ENCODE measurements around the gene DGCR8. TPM values are rescaled to one million over a fixed set of nuclear protein-coding genes. Genes with fewer than 3 reads are reported as not detected.
A peak's percentile ranks its signal among the peaks of the same experiment; 100 is the strongest.

The DGCR8 gene
- total RNA-seq, 1 donor from 2014 or later: 81.0 TPM

GRCh38 chr22:20115691-20116375 is 35.8 kb downstream of the DGCR8 start, which contains the start of gene RANBP1:
Gene RANBP1, plus strand, starts transcription at chr22:20116104. Its CDS starts 81 bp downstream, at chr22:20116185.
- DNase-seq (ENCODE audit: low spot score): no peak
- no peaks in the 10 kb centered on the region for H3K9me3 Mint-ChIP-seq
- H3K27ac Mint-ChIP-seq: peak within 1 kb of the TSS; percentile 96
- H3K36me3 Mint-ChIP-seq (ENCODE audit: low read depth): peaks cover 48% of the 10 kb centered on the region
- peaks cover 43% of the 10 kb centered on the region for H3K4me1 Mint-ChIP-seq (ENCODE audit: low read depth)
- intact Hi-C loops (cut with micrococcal nuclease): loop anchor here (10.0 kb wide), 1 partner anchor 889 kb away; the partner anchor contains the start of gene THAP7
- H3K4me3 Mint-ChIP-seq: peak within 1 kb of the TSS; percentile 94
- peaks cover 3% of the 10 kb centered on the region for H3K27me3 Mint-ChIP-seq (ENCODE audit: insufficient read depth)

DNA sequence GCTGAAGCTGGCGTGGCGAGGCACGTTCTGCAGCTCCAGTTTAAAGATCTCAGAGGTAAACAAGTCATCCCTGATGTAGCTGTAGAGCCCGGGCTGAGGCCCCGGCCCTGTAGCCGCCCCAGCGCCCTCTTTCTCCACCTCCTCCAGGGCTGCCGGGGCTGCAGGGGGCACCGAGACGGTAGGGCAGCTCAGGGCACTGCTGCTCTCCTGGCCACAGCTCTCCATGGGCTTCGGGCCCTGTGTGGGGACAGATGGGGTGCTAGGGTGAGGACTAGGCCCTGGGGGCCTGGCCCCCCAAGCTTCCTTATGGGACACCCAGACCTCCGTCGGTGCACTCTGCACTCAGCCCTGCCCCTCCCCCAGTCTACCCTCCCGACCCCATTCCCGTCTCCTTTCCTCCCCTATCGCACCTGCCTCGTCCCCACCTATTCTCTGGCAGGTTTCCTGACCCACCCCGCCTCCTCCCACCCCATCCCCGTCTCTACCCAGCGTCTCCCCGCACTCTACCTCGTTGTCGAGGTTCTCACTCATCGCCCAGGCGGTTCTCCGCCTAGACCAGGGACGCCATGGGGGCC is 36.4 kb downstream of the DGCR8 start:
- peaks cover 3% of the 10 kb centered on the region for H3K27me3 Mint-ChIP-seq (ENCODE audit: insufficient read depth)
- H3K27ac Mint-ChIP-seq: peak overlapping the region; percentile 96
- intact Hi-C loops (cut with micrococcal nuclease): loop anchor here (10.0 kb wide), 1 partner anchor 888 kb away; the partner anchor contains the start of gene THAP7
- H3K9me3 Mint-ChIP-seq: no peaks in the 10 kb centered on the region
- no peak for DNase-seq (ENCODE audit: low spot score)
- peaks cover 37% of the 10 kb centered on the region for H3K4me1 Mint-ChIP-seq (ENCODE audit: low read depth)
- peaks cover 44% of the 10 kb centered on the region for H3K36me3 Mint-ChIP-seq (ENCODE audit: low read depth)
- peak overlapping the region; percentile 94 for H3K4me3 Mint-ChIP-seq

- Mint-ChIP-seq H3K4me1 (ENCODE audit: low read depth) (peaks cover 30% of the 10 kb centered on the region), H3K27me3 (ENCODE audit: insufficient read depth) (peaks cover 3% of the 10 kb centered on the region), H3K36me3 (ENCODE audit: low read depth) (peaks cover 42% of the 10 kb centered on the region), H3K27ac (peak within 1 kb of the TSS; percentile 96), H3K9me3 (no peaks in the 10 kb centered on the region), H3K4me3 (peak within 1 kb of the TSS; percentile 97)
- peak; percentile 97 for DNase-seq (ENCODE audit: low spot score)
- intact Hi-C loops (cut with micrococcal nuclease): loop anchor here (1.0 to 10.0 kb wide), 6 partner anchors 14 to 888 kb away; partner anchors contain the start of genes ARVCF, DGCR6L, DGCR8 and THAP7
Measured at GRCh38 chr22:20116951-20117632, 37.1 kb downstream of the DGCR8 start, which contains the start of gene TRMT2A. Gene TRMT2A, minus strand, starts transcription at chr22:20117226. Its CDS starts 320 bp downstream, at chr22:20116906.

GRCh38 chr22:20117633-20118299 is 37.7 kb downstream of the DGCR8 start:
- H3K27ac Mint-ChIP-seq: peak overlapping the region; percentile 86
- no peaks in the 10 kb centered on the region for H3K9me3 Mint-ChIP-seq
- H3K36me3 Mint-ChIP-seq (ENCODE audit: low read depth): peaks cover 47% of the 10 kb centered on the region
- H3K4me3 Mint-ChIP-seq: peak overlapping the region; percentile 97
- intact Hi-C loops (cut with micrococcal nuclease): loop anchor here (1.0 to 10.0 kb wide), 6 partner anchors 14 to 887 kb away; partner anchors contain the start of genes ARVCF, DGCR6L, DGCR8 and THAP7
- peaks cover 3% of the 10 kb centered on the region for H3K27me3 Mint-ChIP-seq (ENCODE audit: insufficient read depth)
- peak; percentile 61 for DNase-seq (ENCODE audit: low spot score)
- H3K4me1 Mint-ChIP-seq (ENCODE audit: low read depth): peaks cover 26% of the 10 kb centered on the region

DNA sequence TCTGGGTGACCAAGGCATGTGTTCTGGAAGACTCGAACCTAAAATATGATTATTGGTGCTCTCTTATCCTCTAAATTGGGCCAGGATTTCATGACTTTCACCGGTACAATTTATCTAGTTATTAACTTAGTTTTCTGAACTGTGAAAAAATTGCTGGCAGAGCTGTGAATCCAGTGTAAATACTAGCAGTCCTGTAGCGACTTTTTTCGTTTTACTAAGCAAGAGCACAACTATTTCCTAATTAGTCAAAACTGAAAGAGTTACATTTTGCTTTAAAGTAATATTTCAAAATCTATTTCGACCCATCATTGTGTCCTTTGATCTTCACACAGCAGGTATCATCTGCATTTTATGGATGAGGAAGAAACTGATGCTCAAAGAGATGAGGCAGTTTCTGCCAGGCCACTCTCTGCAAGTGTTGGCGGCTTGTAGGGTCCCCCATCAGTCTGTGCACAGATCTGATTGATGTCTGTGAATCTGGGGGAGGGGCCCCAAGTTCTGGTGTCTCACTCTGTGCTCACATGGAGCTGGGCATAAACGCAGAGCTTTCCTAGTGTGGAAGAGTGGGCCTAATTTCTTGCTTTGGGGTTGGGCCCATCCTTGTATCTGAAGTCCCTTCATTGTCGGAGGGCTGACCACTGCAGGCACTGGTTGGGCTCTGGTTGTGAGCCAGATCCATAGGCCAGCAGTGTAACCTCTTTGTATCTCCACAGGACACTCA is 38.4 kb downstream of the DGCR8 start:
- DNase-seq (ENCODE audit: low spot score): no peak
- Mint-ChIP-seq H3K9me3 (no peaks in the 10 kb centered on the region), H3K27ac (peak overlapping the region; percentile 86), H3K4me3 (peak overlapping the region; percentile 97), H3K27me3 (ENCODE audit: insufficient read depth) (peaks cover 3% of the 10 kb centered on the region), H3K36me3 (ENCODE audit: low read depth) (peaks cover 50% of the 10 kb centered on the region), H3K4me1 (ENCODE audit: low read depth) (peaks cover 26% of the 10 kb centered on the region)
- intact Hi-C loops (cut with micrococcal nuclease): loop anchor here (10.0 kb wide), 1 partner anchor 886 kb away; the partner anchor contains the start of gene THAP7

GRCh38 chr22:20121856-20122415 is 41.9 kb downstream of the DGCR8 start:
- Mint-ChIP-seq H3K9me3 (no peaks in the 10 kb centered on the region), H3K27ac (no peak overlapping the region), H3K36me3 (ENCODE audit: low read depth) (peaks cover 52% of the 10 kb centered on the region), H3K4me3 (peak overlapping the region; percentile 37), H3K4me1 (ENCODE audit: low read depth) (peaks cover 16% of the 10 kb centered on the region), H3K27me3 (ENCODE audit: insufficient read depth) (no peaks in the 10 kb centered on the region)
- no peak for DNase-seq (ENCODE audit: low spot score)
- intact Hi-C loops (cut with micrococcal nuclease): no loop called here

DNA sequence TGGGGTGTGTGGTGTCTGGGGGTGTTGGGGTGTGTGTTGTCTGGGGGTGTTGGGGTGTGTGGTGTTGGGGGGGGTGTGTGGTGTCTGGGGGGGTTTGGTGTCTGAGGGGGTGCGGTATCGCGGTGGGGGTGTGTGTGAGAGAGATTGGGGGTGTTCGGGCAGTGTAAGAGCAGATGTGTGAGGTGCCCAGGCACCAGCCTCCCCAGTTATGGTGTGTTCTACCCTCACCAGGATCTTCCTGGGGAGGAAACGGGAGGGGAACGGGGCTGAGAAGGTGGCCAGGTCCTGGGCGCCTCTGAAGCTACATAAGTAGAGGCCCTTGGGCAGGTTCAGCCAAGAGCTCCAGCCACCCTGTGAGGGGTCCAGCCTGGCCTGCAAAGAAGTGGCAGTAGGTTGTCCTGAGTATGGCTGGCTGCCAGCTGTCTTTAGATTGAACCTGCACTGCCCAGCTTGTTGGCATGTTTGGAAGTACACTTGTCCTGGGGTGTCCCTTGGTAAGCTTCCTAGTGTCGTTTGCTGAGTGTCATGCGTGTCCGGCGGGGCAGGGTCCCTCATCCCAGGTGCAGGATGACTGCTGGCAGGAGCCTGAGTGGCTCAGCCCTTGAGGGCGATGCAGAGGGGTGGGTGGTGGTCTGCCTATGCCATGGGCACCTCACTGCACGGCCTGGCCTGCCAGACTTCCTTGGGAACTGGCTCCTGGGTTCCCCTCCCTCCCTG is 43.5 kb downstream of the DGCR8 start:
- Mint-ChIP-seq H3K4me3 (no peak overlapping the region), H3K27ac (no peak overlapping the region), H3K9me3 (no peaks in the 10 kb centered on the region), H3K36me3 (ENCODE audit: low read depth) (peaks cover 54% of the 10 kb centered on the region), H3K27me3 (ENCODE audit: insufficient read depth) (no peaks in the 10 kb centered on the region), H3K4me1 (ENCODE audit: low read depth) (peaks cover 15% of the 10 kb centered on the region)
- no peak for DNase-seq (ENCODE audit: low spot score)
- intact Hi-C loops (cut with micrococcal nuclease): no loop called here

DNA sequence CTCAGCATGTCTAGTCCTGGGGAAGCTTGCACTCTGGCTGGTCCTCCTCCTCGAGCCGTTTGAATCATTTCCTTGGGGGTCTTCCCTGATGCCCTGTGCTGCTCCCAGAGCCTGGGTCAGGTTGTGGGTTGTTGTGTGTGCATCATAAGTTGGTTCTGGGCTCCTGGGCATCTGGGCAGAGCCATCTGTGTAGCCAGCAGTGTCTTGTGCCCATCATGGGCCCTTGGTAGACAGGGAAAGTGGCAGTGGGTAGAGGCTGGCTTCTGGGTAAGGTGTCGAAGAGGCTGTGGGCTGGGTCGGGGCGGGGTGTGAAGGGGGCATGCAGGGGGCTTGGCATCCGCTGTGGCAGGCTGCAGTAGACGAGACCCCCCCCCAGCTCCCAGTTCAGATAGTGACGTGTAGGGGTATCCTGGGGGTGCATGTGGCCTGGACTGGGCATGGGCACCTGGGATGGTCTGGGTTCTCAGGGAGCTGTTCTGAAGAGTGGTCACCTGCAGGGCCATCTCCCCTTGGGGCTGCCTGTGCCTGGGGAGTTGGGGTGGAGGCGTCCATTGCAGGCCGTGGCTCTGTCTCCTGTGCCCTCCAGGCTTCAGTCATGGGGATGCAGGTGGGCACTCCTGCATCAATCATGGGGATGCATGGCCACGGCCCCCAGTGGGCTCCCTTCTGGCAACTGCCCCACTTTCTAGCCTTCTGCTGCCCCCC is 44.2 kb downstream of the DGCR8 start:
- intact Hi-C loops (cut with micrococcal nuclease): no loop called here
- DNase-seq (ENCODE audit: low spot score): no peak
- no peak overlapping the region for H3K4me3 Mint-ChIP-seq
- H3K27me3 Mint-ChIP-seq (ENCODE audit: insufficient read depth): no peaks in the 10 kb centered on the region
- peaks cover 48% of the 10 kb centered on the region for H3K36me3 Mint-ChIP-seq (ENCODE audit: low read depth)
- H3K27ac Mint-ChIP-seq: no peak overlapping the region
- peaks cover 8% of the 10 kb centered on the region for H3K4me1 Mint-ChIP-seq (ENCODE audit: low read depth)
- no peaks in the 10 kb centered on the region for H3K9me3 Mint-ChIP-seq

DNA sequence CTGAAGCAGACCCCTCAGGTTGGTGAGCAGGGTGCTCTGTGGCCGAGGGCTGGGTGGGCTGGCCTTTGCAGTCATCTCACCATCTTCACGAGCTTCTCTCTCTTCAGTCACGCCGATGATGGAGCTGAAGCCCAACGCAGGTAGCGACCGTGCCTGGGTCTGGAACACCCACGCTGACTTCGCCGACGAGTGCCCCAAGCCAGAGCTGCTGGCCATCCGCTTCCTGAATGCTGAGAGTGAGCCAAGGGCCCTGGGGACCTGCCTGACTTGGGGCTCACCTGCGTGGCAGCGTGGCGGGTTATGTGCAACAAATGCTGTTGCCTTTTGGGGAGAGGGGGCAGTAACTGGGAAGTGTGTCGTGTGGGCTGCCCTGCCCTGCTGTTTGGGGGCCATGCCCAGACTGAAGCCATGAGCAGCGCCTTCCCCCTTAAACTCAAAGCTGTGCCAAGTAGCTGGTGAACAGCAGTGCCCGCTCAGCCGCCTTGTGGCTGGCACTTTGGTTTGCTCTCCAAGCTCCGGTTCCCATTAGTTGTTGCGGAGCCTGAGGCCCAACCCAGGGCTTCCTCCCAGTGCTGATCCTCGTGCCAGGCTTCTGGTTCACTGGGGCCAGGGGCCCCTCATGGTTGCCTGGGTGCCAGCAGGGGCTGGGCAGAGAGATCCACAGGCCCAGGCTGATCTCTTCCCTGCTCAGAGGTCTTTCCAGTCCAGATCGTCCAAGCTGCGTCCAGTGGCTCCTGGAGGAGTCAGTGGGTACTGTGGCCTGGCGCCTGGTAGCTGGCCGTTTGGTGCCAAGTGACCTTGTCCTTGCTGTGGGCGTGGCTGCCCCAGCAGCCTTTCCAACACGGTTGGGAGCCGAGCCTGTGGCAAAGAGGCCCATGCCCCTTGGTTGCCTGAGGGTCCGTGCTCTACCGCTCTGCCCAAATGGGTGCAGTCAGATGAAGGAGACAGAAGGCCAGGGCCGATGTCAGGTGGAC is 45.4 kb downstream of the DGCR8 start:
- DNase-seq (ENCODE audit: low spot score): no peak
- intact Hi-C loops (cut with micrococcal nuclease): no loop called here
- Mint-ChIP-seq H3K27me3 (ENCODE audit: insufficient read depth) (no peaks in the 10 kb centered on the region), H3K4me1 (ENCODE audit: low read depth) (no peaks in the 10 kb centered on the region), H3K4me3 (no peak overlapping the region), H3K27ac (no peak overlapping the region), H3K9me3 (no peaks in the 10 kb centered on the region), H3K36me3 (ENCODE audit: low read depth) (peaks cover 38% of the 10 kb centered on the region)

DNA sequence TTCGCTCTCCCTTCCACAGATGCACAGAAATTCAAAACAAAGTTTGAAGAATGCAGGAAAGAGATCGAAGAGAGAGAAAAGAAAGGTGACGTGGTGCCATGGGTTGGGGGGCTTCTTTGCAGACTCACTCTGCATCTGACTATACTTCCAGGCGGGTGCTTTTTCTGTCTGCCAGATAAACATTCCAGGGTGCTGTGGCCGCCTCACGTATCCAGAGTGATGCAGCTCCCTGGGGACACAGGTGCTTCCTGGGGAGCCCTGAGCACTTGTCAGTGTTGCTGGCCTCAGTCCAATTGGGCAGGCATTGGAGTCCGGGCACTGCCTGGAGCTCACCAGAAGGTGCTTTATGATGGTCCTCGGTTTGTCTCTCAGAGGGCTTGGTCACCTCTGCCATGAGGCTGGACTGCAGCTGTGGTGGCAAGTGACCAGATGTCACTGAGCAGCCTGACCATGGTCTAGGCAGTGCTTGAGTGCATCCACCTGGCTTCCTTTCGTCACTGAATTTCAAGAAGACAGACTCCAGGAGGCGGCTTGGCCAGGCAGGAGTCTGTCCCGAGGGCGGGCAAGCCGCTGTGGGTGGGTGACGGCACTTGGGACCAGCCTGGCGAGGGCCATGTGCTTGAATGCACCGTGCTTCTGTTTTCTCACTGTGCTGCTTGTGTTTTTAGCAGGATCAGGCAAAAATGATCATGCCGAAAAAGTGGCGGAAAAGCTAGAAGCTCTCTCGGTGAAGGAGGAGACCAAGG is 46.4 kb downstream of the DGCR8 start:
- no peaks in the 10 kb centered on the region for H3K4me1 Mint-ChIP-seq (ENCODE audit: low read depth)
- H3K9me3 Mint-ChIP-seq: no peaks in the 10 kb centered on the region
- intact Hi-C loops (cut with micrococcal nuclease): no loop called here
- peaks cover 34% of the 10 kb centered on the region for H3K36me3 Mint-ChIP-seq (ENCODE audit: low read depth)
- no peak overlapping the region for H3K27ac Mint-ChIP-seq
- no peaks in the 10 kb centered on the region for H3K27me3 Mint-ChIP-seq (ENCODE audit: insufficient read depth)
- H3K4me3 Mint-ChIP-seq: no peak overlapping the region
- no peak for DNase-seq (ENCODE audit: low spot score)

Measured in activated T-helper 1 cell treated with anti-CD3 and anti-CD28 coated beads, Interleukin-12 subunit alpha, Interleukin-12 subunit beta, Interleukin-2, Interleukin-4 antibody, amounts not matched to agents 30 ng/mL and 10 ng/mL and 1 ng/mL, durations not matched to agents 14 hours and 24 hours and 36 hours (primary cell).